K562 (cell line): ENCODE measurements around the gene AMBRA1. TPM values are rescaled to one million over a fixed set of nuclear protein-coding genes. Genes with fewer than 3 reads are reported as not detected.

Experiments
- ATAC-seq: fragments of 200-7000 bp; cut with Tn5 transposase; 3 replicates; pipeline ENCODE4 v1.9.1; 2020; ENCODE audit warnings: moderate library complexity
- BruUV-seq: library from RNA; stranded (reverse); fragments of 400-500 nt; replicated peaks from 2 replicates; lab custom pipeline; 2021; lab: Mats Ljungman, UMichigan
- CTCF ChIA-PET: fragments of 300-600 bp; formaldehyde crosslinking; extraction: SDS; loops from one replicate; lab custom pipeline; 2021; ENCODE audit warnings: low intra/inter-chr PET ratio; lab: Yijun Ruan, JAX
- POLR2A ChIA-PET: fragments of 300-600, 350-650 bp; sonication (Branson Sonifier 250); formaldehyde crosslinking; extraction: SDS; loops from one replicate; lab custom pipeline; 2021; ENCODE audit warnings: antibody characterized with exemption, inconsistent platforms; lab: Yijun Ruan, JAX
- DNase-seq, 4 experiments: peaks; one replicate each; pipeline versions ENCODE4 v3.0.0 to v3.0.0-alpha.2; 2011 to 2018; ENCODE audit warnings: low spot score in 3 of 4, mixed read lengths in 3 of 4; ENCODE audit errors: extremely low read depth in 1 of 4
- FAIRE-seq: peaks from 2 replicates; lab custom pipeline; 2011; peaks lifted over from hg19 to GRCh38; lab: Jason Lieb, UNC
- H2AFZ ChIP-seq: 2 replicates; pipeline ENCODE4 v1.6.0; 2011; ENCODE audit warnings: low read depth, low read length, control low read depth, inconsistent platforms
- H3K27ac ChIP-seq: fragments of 200-600 bp; 3 replicates; pipeline ENCODE4 v1.8.0; 2011; ENCODE audit warnings: low read depth, mild to moderate bottlenecking, control low read depth, inconsistent platforms, low read length, moderate library complexity, mixed read lengths; ENCODE audit errors: extremely low read depth
- H3K27me3 ChIP-seq, 2 experiments: fragments of 300-600 bp in 1 of 2; 2 replicates in 1 of 2; 3 replicates in 1 of 2; pipeline versions ENCODE4 v1.6.0 to v1.8.0; 2011; ENCODE audit warnings: inconsistent platforms in 2 of 2, low read length in 2 of 2, mild to moderate bottlenecking in 1 of 2, mixed read lengths in 1 of 2, moderate library complexity in 1 of 2; ENCODE audit not compliant: control insufficient read depth in 2 of 2, insufficient read depth in 2 of 2
- H3K36me3 ChIP-seq: fragments of 300-600 bp; 3 replicates; pipeline ENCODE4 v1.8.0; 2011; ENCODE audit warnings: mild to moderate bottlenecking, low read length, inconsistent platforms; ENCODE audit not compliant: control insufficient read depth, insufficient read depth
- H3K4me1 ChIP-seq, 2 experiments: fragments of 200-600 bp in 1 of 2; replicated peaks in 1 of 2; 2 replicates in 1 of 2; 3 replicates in 1 of 2; pipeline versions ENCODE4 v1.5.1 to v1.8.0; 2011; ENCODE audit warnings: inconsistent platforms in 2 of 2, low read length in 2 of 2, mild to moderate bottlenecking in 1 of 2, mixed read lengths in 1 of 2, moderate library complexity in 1 of 2; ENCODE audit not compliant: control insufficient read depth in 2 of 2, insufficient read depth in 2 of 2
- H3K4me2 ChIP-seq: 2 replicates; pipeline ENCODE4 v1.6.1; 2011; ENCODE audit warnings: low read length, control low read depth, inconsistent platforms, mixed read lengths; ENCODE audit not compliant: insufficient read depth
- H3K4me3 ChIP-seq: fragments of 200-600 bp; sonication (generic), shearing (Covaris generic); 2 replicates; pipeline ENCODE4 v1.5.1; 2016; ENCODE audit warnings: control low read depth, inconsistent platforms
- H3K79me2 ChIP-seq: fragments of 200-600 bp; 3 replicates; pipeline ENCODE4 v1.8.0; 2011; ENCODE audit warnings: low read length, inconsistent platforms; ENCODE audit not compliant: control insufficient read depth, insufficient read depth
- H3K9ac ChIP-seq, 2 experiments: 2 replicates each; pipeline versions ENCODE4 v1.6.0 to v1.6.1; 2011; ENCODE audit warnings: low read depth in 2 of 2, low read length in 2 of 2, control low read depth in 1 of 2, inconsistent platforms in 1 of 2, mild to moderate bottlenecking in 1 of 2, mixed read lengths in 1 of 2; ENCODE audit not compliant: insufficient read depth in 1 of 2
- H3K9me1 ChIP-seq: one replicate; pipeline ENCODE4 v1.6.0; 2011; ENCODE audit warnings: inconsistent platforms, mild to moderate bottlenecking, low read length, moderate library complexity; ENCODE audit not compliant: control insufficient read depth, insufficient read depth
- H3K9me3 ChIP-seq: replicated peaks from 2 replicates; pipeline ENCODE4 v1.5.1; 2011; ENCODE audit warnings: low read depth, low read length, inconsistent platforms; ENCODE audit not compliant: control insufficient read depth, insufficient read depth
- H4K20me1 ChIP-seq: replicated peaks from 2 replicates; pipeline ENCODE4 v1.6.1; 2011; ENCODE audit warnings: low read length, inconsistent platforms, mixed read lengths; ENCODE audit not compliant: control insufficient read depth, insufficient read depth
- ARID1B ChIP-seq: fragments of 450-650 bp; IDR thresholded peaks from 2 replicates; pipeline ENCODE4 v1.6.1; 2016; ENCODE audit warnings: antibody characterized with exemption, mild to moderate bottlenecking, inconsistent platforms
- ARID2 ChIP-seq: fragments of 450-650 bp; IDR thresholded peaks from 2 replicates; pipeline ENCODE4 v1.6.1; 2017; ENCODE audit warnings: antibody characterized with exemption, mild to moderate bottlenecking
- CAMTA2 ChIP-seq: fragments of 250-450 bp; sonication (Bioruptor Pico); conservative IDR thresholded peaks from 2 replicates; pipeline ENCODE4 v1.5.1; 2022
- CREB5 ChIP-seq: fragments of 250-450 bp; sonication (Bioruptor Pico); IDR thresholded peaks from 2 replicates; pipeline ENCODE4 v1.5.0; 2020; ENCODE audit warnings: mild to moderate bottlenecking
- HDAC8 ChIP-seq: fragments of 450-650 bp; IDR thresholded peaks from 2 replicates; pipeline ENCODE4 v1.6.1; 2016; ENCODE audit warnings: mild to moderate bottlenecking, missing genetic modification characterization, moderate library complexity, missing compliant biosample characterization
- HEY1 ChIP-seq: fragments of 250-450 bp; sonication (Bioruptor Pico); IDR thresholded peaks from 2 replicates; pipeline ENCODE4 v1.5.0; 2020; ENCODE audit warnings: mild to moderate bottlenecking, moderate library complexity, borderline replicate concordance
- HMG20B ChIP-seq: fragments of 250-450 bp; sonication (Bioruptor Pico); IDR thresholded peaks from 2 replicates; pipeline ENCODE4 v1.5.0; 2021; ENCODE audit warnings: mild to moderate bottlenecking
- NCOR1 ChIP-seq: fragments of 450-650 bp; IDR thresholded peaks from 2 replicates; pipeline ENCODE4 v1.6.1; 2016; ENCODE audit warnings: mild to moderate bottlenecking, moderate library complexity
- NELFE ChIP-seq: IDR thresholded peaks from 2 replicates; pipeline ENCODE4 v1.6.1; 2011; ENCODE audit warnings: mild to moderate bottlenecking; ENCODE audit not compliant: insufficient read depth, insufficient read length
- PBX2 ChIP-seq, 2 experiments: IDR thresholded peaks in 1 of 2; conservative IDR thresholded peaks in 1 of 2; 2 replicates each; pipeline ENCODE4 v1.6.1; 2016; ENCODE audit warnings: low read depth in 2 of 2, mild to moderate bottlenecking in 1 of 2, missing compliant biosample characterization in 1 of 2, missing genetic modification characterization in 1 of 2, moderate library complexity in 1 of 2
- SMC3 ChIP-seq: conservative IDR thresholded peaks from 2 replicates; pipeline ENCODE4 v1.6.1; 2011; ENCODE audit warnings: low read depth, low read length, improper control_type of control experiment; ENCODE audit not compliant: insufficient read depth
- TAF7 ChIP-seq: fragments of 450-650 bp; IDR thresholded peaks from 2 replicates; pipeline ENCODE4 v1.6.1; 2016; ENCODE audit warnings: missing genetic modification characterization, missing compliant biosample characterization
- ZEB2 ChIP-seq: fragments of 450-650 bp; IDR thresholded peaks from 2 replicates; pipeline ENCODE4 v1.6.1; 2016
- ZFP36 ChIP-seq: fragments of 150-350 bp; IDR thresholded peaks from 2 replicates; pipeline ENCODE4 v1.6.1; 2018; ENCODE audit warnings: low read length, low read depth; ENCODE audit not compliant: partially characterized antibody
- ZNF217 ChIP-seq: sonication (generic); formaldehyde crosslinking; IDR thresholded peaks from 2 replicates; pipeline ENCODE4 v1.8.0; 2022; ENCODE audit warnings: mild to moderate bottlenecking, missing genetic modification reagents
- ZNF696 ChIP-seq: fragments of 250-450 bp; sonication (Bioruptor Pico); conservative IDR thresholded peaks from 2 replicates; pipeline ENCODE4 v1.4.0; 2020; ENCODE audit warnings: mild to moderate bottlenecking, moderate library complexity
- ZSCAN29 ChIP-seq: fragments of 450-650 bp; IDR thresholded peaks from 2 replicates; pipeline ENCODE4 v1.6.1; 2017
- WGBS: fragments of 100-300 bp; shearing (Covaris generic); methylation state at CpG from one replicate; pipeline ENCODE4 v1.1.6; 2016; ENCODE audit warnings: low coverage, mixed read lengths; ENCODE audit not compliant: insufficient coverage; ENCODE audit errors: missing lambda C conversion rate; 5-methylcytosine and 5-hydroxymethylcytosine counted together
- in situ Hi-C: fragments of 300-500 bp; cut with MboI; formaldehyde crosslinking; loops from 4 replicates; pipeline ENCODE4 v1.15.0; 2018; ENCODE audit warnings: inconsistent platforms, mixed read lengths
- intact Hi-C: fragments of 100-400 bp; cut with micrococcal nuclease; formaldehyde crosslinking; loops from 2 replicates; pipeline ENCODE4 v1.14.2; 2022
- polyA plus RNA-seq, 8 experiments: library from polyadenylated mRNA; depleted of rRNA in 4 of 8; stranded (reverse) in 5 of 8; unstranded in 3 of 8; fragments of >200 nt; fragmentation: Nextera tagmentation in 2 of 8; fragmentation: Illumina TruSeq in 1 of 8; extraction: Ambion mirVana in 2 of 8; extraction: Trizol in 1 of 8; gene quantifications; 2 replicates each; pipeline versions ENCODE4 v1.2.1 to v1.2.3, GENCODE V29; 2011 to 2014; ENCODE audit warnings: inconsistent platforms in 1 of 8, missing spikeins in 1 of 8
- total RNA-seq, 7 experiments: library from RNA; depleted of rRNA in 6 of 7; stranded (reverse); fragments of >200 nt in 6 of 7; fragmentation: Illumina TruSeq in 2 of 7; extraction: Trizol in 2 of 7; gene quantifications; 2 replicates each; pipeline versions ENCODE4 v1.2.1 to v1.2.3, GENCODE V29; 2011 to 2021; ENCODE audit warnings: low replicate concordance in 1 of 7

The AMBRA1 gene
- total and polyA plus RNA-seq, 9 of the 15 experiments (the other 6 are each of a cell fraction or from before 2014, with no cell fraction given): 0.15 to 24.5 (median 13.0) TPM

GRCh38 chr11:46543564-46543963 lies 50.3 kb downstream of the AMBRA1 start:
- in situ Hi-C loops: no loop called here
- FAIRE-seq (no peak), ATAC-seq (no peak), DNase-seq (peak in 3 of 4 experiments; percentile 22 to 43 (median 42))
- no peak overlapping the region for H2AFZ ChIP-seq
- peaks cover 14% of the 10 kb centered on the region; the same call in 2 of the 3 replicates for H3K79me2 ChIP-seq
- no peak overlapping the region for H3K9ac ChIP-seq
- peaks cover 13 to 24% of the 10 kb centered on the region in 2 experiments for H3K4me1 ChIP-seq
- H3K9me3 ChIP-seq: no peaks in the 10 kb centered on the region
- POLR2A ChIA-PET: interaction anchor here (0.6 kb wide), 1 partner anchor 140 kb away, joined by 3 read pairs; no protein-coding TSS in a partner anchor
- H3K4me2 ChIP-seq: no peak overlapping the region
- no peak overlapping the region for H3K27ac ChIP-seq
- intact Hi-C loops: loop anchor here (5.0 kb wide), 2 partner anchors 49 to 74 kb away; partner anchors contain the start of genes AMBRA1, ATG13 and HARBI1
- BruUV-seq: no TSS peak
- CTCF ChIA-PET: no interaction called here
- H3K9me1 ChIP-seq: peaks cover 10% of the 10 kb centered on the region
- peaks cover 75% of the 10 kb centered on the region for H3K36me3 ChIP-seq
- WGBS: 0% methylated on average over 1 of the region's 1 CpG
- no peak overlapping the region for H3K4me3 ChIP-seq
- H4K20me1 ChIP-seq: peaks cover 19% of the 10 kb centered on the region
- H3K27me3 ChIP-seq: no peaks in the 10 kb centered on the region; a peak in 1 of 5 replicates
- no peak for TF ChIP-seq ZEB2
- TF ChIP-seq ZFP36: peak; percentile 13
- no peak for TF ChIP-seq HDAC8 (tag)
- no peak for TF ChIP-seq ZNF217
- TF ChIP-seq HMG20B: no peak
- TF ChIP-seq SMC3: no peak
- peak; percentile 32; the same call in 1 of the 2 replicates for TF ChIP-seq NCOR1
- no peak for TF ChIP-seq TAF7 (tag)
- TF ChIP-seq NELFE: no peak
- TF ChIP-seq ZSCAN29: no peak
- no peak for TF ChIP-seq ARID2
- TF ChIP-seq ARID1B: 0 out of 2 replicates have a peak, but pooled peaks have one; percentile 38
- TF ChIP-seq ZNF696 (CRISPR knock-in tag): no peak
- TF ChIP-seq CREB5: no peak
- TF ChIP-seq CAMTA2 (CRISPR knock-in tag): no peak
- TF ChIP-seq PBX2 (CRISPR knock-in tag; IDR thresholded peaks at IDR 0.05; ENCODE audit: low read depth): no peak
- TF ChIP-seq PBX2 (tag; conservative IDR thresholded peaks at IDR 0.05; ENCODE audit: low read depth): peak; percentile 45
- no peak for TF ChIP-seq HEY1 (CRISPR knock-in tag)
